A549 (cell line): ENCODE measurements around the gene KCNA10. TPM values are rescaled to one million over a fixed set of nuclear protein-coding genes. Genes with fewer than 3 reads are reported as not detected.

ENCODE experiments used
- ATAC-seq, 2 experiments: fragments of 200-7000 bp in 1 of 2; fragments of >200 bp in 1 of 2; cut with Nextera tagmentation in 1 of 2; cut with Tn5 transposase in 1 of 2; 3 replicates each; pipeline versions ENCODE4 v1.8.0 to v1.9.1; 2018 to 2020; ENCODE audit warnings: mild to moderate bottlenecking in 1 of 2, moderate library complexity in 1 of 2
- CTCF ChIA-PET: fragments of 300-600 bp; sonication (Branson Sonifier 250); formaldehyde crosslinking; extraction: SDS; loops from one replicate; lab custom pipeline; 2021; ENCODE audit warnings: antibody characterized with exemption, inconsistent platforms; lab: Yijun Ruan, JAX
- POLR2A ChIA-PET: fragments of 350-600 bp; formaldehyde crosslinking; extraction: SDS; loops from one replicate; lab custom pipeline; 2021; ENCODE audit warnings: antibody characterized with exemption, inconsistent platforms; lab: Yijun Ruan, JAX
- DNase-seq, 2 experiments: peaks; one replicate each; pipeline versions ENCODE4 v3.0.0 to v3.0.0-alpha.2; 2011 to 2016; ENCODE audit warnings: low read depth in 1 of 2, low spot score in 1 of 2
- FAIRE-seq: peaks from 2 replicates; lab custom pipeline; 2011; peaks lifted over from hg19 to GRCh38; lab: Jason Lieb, UNC
- H3K27ac ChIP-seq, 2 experiments: fragments of >200 bp; sonication (Bioruptor Twin); formaldehyde crosslinking; 3 replicates each; pipeline ENCODE4 v1.5.1; 2016 to 2017
- H3K4me1 ChIP-seq: fragments of >200 bp; sonication (Bioruptor Twin); formaldehyde crosslinking; 3 replicates; pipeline ENCODE4 v1.6.1; 2016
- H3K4me2 ChIP-seq: fragments of >200 bp; sonication (Bioruptor Twin); formaldehyde crosslinking; 3 replicates; pipeline ENCODE4 v1.6.1; 2016
- H3K4me3 ChIP-seq: fragments of >200 bp; sonication (Bioruptor Twin); formaldehyde crosslinking; 3 replicates; pipeline ENCODE4 v1.5.1; 2016
- H3K9me3 ChIP-seq: fragments of >200 bp; sonication (Bioruptor Twin); formaldehyde crosslinking; 3 replicates; pipeline ENCODE4 v1.6.1; 2016
- CBX2 ChIP-seq: fragments of 200-600 bp; sonication (generic); IDR thresholded peaks from 2 replicates; pipeline ENCODE4 v1.6.1; 2016; ENCODE audit warnings: low read depth, mild to moderate bottlenecking, borderline replicate concordance
- CBX8 ChIP-seq: fragments of 200-600 bp; sonication (generic); IDR thresholded peaks from 2 replicates; pipeline ENCODE4 v1.6.1; 2016
- CHD4 ChIP-seq: fragments of 200-600 bp; sonication (generic); IDR thresholded peaks from 2 replicates; pipeline ENCODE4 v1.6.1; 2016; ENCODE audit warnings: antibody characterized with exemption, mild to moderate bottlenecking, borderline replicate concordance
- EHF ChIP-seq: fragments of 250-450 bp; sonication (Bioruptor Pico); IDR thresholded peaks from 2 replicates; pipeline ENCODE4 v1.5.0; 2020; ENCODE audit warnings: mild to moderate bottlenecking
- EHMT2 ChIP-seq: fragments of 200-600 bp; sonication (generic); IDR thresholded peaks from 2 replicates; pipeline ENCODE4 v1.6.1; 2016; ENCODE audit warnings: antibody characterized with exemption, low read depth, mild to moderate bottlenecking, moderate library complexity
- EP300 ChIP-seq, 2 experiments: fragments of >200 bp; sonication (Bioruptor Twin); formaldehyde crosslinking; IDR thresholded peaks; 2 replicates in 1 of 2; 3 replicates in 1 of 2; pipeline ENCODE4 v1.6.1; 2016 to 2017
- FOSB ChIP-seq: fragments of 250-450 bp; sonication (Bioruptor Pico); IDR thresholded peaks from 2 replicates; pipeline ENCODE4 v1.5.0; 2020; ENCODE audit warnings: mild to moderate bottlenecking, moderate library complexity
- HDAC2 ChIP-seq: fragments of 200-600 bp; sonication (generic); IDR thresholded peaks from 2 replicates; pipeline ENCODE4 v1.6.1; 2016
- HOXB13 ChIP-seq: fragments of 250-450 bp; sonication (Bioruptor Pico); IDR thresholded peaks from 2 replicates; pipeline ENCODE4 v1.5.0; 2020; ENCODE audit warnings: low read depth, mild to moderate bottlenecking, moderate library complexity
- HOXB5 ChIP-seq: fragments of 250-450 bp; sonication (Bioruptor Pico); IDR thresholded peaks from 2 replicates; pipeline ENCODE4 v1.5.0; 2020; ENCODE audit warnings: mild to moderate bottlenecking, moderate library complexity
- KDM1A ChIP-seq: fragments of 200-600 bp; sonication (generic); IDR thresholded peaks from 2 replicates; pipeline ENCODE4 v1.6.1; 2016; ENCODE audit warnings: low read depth, mild to moderate bottlenecking
- NFE2L2 ChIP-seq: fragments of 150-350 bp; conservative IDR thresholded peaks from 2 replicates; pipeline ENCODE4 v1.6.1; 2014; ENCODE audit warnings: low read length
- POLR2AphosphoS2 ChIP-seq: conservative IDR thresholded peaks from 2 replicates; pipeline ENCODE4 v1.6.1; 2012; ENCODE audit warnings: low read length, improper control_type of control experiment, inconsistent platforms
- RAD21 ChIP-seq, 2 experiments: fragments of >200 bp in 1 of 2; sonication (Bioruptor Twin) in 1 of 2; formaldehyde crosslinking in 1 of 2; IDR thresholded peaks in 1 of 2; conservative IDR thresholded peaks in 1 of 2; 2 replicates in 1 of 2; 3 replicates in 1 of 2; pipeline ENCODE4 v1.6.1; 2012 to 2018; ENCODE audit warnings: inconsistent platforms in 1 of 2
- RARB ChIP-seq: fragments of 250-450 bp; sonication (Bioruptor Pico); IDR thresholded peaks from 2 replicates; pipeline ENCODE4 v1.8.0; 2021; ENCODE audit warnings: mild to moderate bottlenecking, moderate library complexity
- RFX5 ChIP-seq: fragments of 450-650 bp; IDR thresholded peaks from 2 replicates; pipeline ENCODE4 v1.7.1; 2014; ENCODE audit warnings: antibody characterized with exemption, mild to moderate bottlenecking, moderate library complexity
- RNF2 ChIP-seq: fragments of 200-600 bp; sonication (generic); IDR thresholded peaks from 2 replicates; pipeline ENCODE4 v1.6.1; 2016; ENCODE audit warnings: low read depth, mild to moderate bottlenecking, antibody characterized with exemption, moderate library complexity, borderline replicate concordance
- SMC3 ChIP-seq: fragments of >200 bp; sonication (Bioruptor Twin); formaldehyde crosslinking; IDR thresholded peaks from 3 replicates; pipeline ENCODE4 v1.6.1; 2018; ENCODE audit warnings: inconsistent platforms
- SREBF2 ChIP-seq: fragments of 450-650 bp; IDR thresholded peaks from 2 replicates; pipeline ENCODE4 v1.6.1; 2014; ENCODE audit warnings: mild to moderate bottlenecking, moderate library complexity
- TP53 ChIP-seq: fragments of 250-450 bp; sonication (Bioruptor Pico); IDR thresholded peaks from 2 replicates; pipeline ENCODE4 v1.5.0; 2021; ENCODE audit warnings: mild to moderate bottlenecking, moderate library complexity
- ZC3H11A ChIP-seq: fragments of 450-650 bp; IDR thresholded peaks from 2 replicates; pipeline ENCODE4 v1.6.1; 2014; ENCODE audit warnings: antibody characterized with exemption, mild to moderate bottlenecking
- ZNF302 ChIP-seq: fragments of 250-450 bp; sonication (Bioruptor Pico); IDR thresholded peaks from 2 replicates; pipeline ENCODE4 v1.9.0; 2021; ENCODE audit warnings: inconsistent platforms, mild to moderate bottlenecking, moderate library complexity
- whole genome bisulfite sequencing: methylation state at CpG from one replicate; pipeline ENCODE4 v1.1.6; 2017; ENCODE audit errors: missing lambda C conversion rate; 5-methylcytosine and 5-hydroxymethylcytosine counted together
- polyA plus RNA-seq, 4 experiments: library from polyadenylated mRNA; depleted of rRNA in 3 of 4; stranded (reverse); fragments of >200 nt; fragmentation: RNase III in 1 of 4; extraction: RNeasy Plus Mini Kit Qiagen cat#74134 plus additional on column Dnase treatment in 1 of 4; gene quantifications; 2 replicates in 3 of 4; 3 replicates in 1 of 4; pipeline ENCODE4 v1.2.3, GENCODE V29; 2011 to 2017
- TF ChIP-seq, protein P1 (sequence below): fragments of 450-650 bp; IDR thresholded peaks from 2 replicates; pipeline ENCODE4 v1.6.1; 2014; ENCODE audit warnings: antibody characterized with exemption
- TF ChIP-seq, protein P2 (sequence below): fragments of >200 bp; sonication (Bioruptor Twin); formaldehyde crosslinking; IDR thresholded peaks from 2 replicates; pipeline ENCODE4 v1.6.1; 2016

The KCNA10 gene
- polyA plus RNA-seq, 2 of the 4 experiments (the other 2 are of a cell fraction), result not detected

DNA sequence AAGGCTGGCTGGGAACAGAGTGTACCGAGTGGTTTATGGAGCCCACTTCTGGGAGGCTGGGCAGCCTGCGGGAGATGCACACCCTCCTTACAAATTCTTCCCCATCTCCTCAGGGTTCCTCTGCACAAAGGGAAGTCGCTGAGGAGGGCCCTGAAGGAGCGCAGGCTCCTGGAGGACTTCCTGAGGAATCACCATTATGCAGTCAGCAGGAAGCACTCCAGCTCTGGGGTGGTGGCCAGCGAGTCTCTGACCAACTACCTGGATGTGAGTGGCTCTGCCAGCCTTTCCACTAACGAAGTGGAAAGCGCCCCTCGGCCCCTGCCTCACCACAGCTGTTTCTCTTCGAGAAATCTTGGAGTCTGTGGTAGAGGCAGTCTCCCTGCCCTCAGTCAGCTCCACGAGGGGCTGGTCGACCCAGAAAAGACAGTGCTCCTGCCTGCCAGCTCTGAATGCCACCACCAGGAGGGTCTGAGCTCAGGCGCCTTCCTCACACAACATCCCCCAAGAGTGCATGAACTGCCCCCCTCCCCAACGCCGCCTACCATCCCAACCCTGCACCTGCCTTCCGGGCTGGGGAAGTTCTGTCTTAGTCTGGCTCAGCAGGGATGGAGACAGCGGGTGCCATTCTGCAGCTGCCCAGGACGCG is 36.2 kb downstream of the KCNA10 start:
- peaks cover 16% of the 10 kb centered on the region for H3K4me1 ChIP-seq
- ATAC-seq (no peak; a peak in 1 of 6 replicates), FAIRE-seq (no peak)
- H3K4me2 ChIP-seq, result no peak overlapping the region
- WGBS, result 73% methylated on average over 10 of the region's 18 CpGs
- POLR2A ChIA-PET, result interaction anchor here (0.8 kb wide), 1 partner anchor 144 kb away, joined by 4 read pairs; the partner anchor contains the start of gene RBM15
- TF ChIP-seq TP53 (CRISPR knock-in tag) (no peak), EHF (CRISPR knock-in tag) (no peak), ZC3H11A (no peak), RNF2 (no peak), CBX8 (no peak), CHD4 (no peak), SREBF2 (no peak), RFX5 (no peak), RARB (CRISPR knock-in tag) (no peak), HDAC2 (no peak)
- TF ChIP-seq, protein P1, sequence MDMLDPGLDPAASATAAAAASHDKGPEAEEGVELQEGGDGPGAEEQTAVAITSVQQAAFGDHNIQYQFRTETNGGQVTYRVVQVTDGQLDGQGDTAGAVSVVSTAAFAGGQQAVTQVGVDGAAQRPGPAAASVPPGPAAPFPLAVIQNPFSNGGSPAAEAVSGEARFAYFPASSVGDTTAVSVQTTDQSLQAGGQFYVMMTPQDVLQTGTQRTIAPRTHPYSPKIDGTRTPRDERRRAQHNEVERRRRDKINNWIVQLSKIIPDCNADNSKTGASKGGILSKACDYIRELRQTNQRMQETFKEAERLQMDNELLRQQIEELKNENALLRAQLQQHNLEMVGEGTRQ, result no peak
- TF ChIP-seq, all 56 proteins: peak for 0
- CTCF ChIA-PET, result interaction anchor here (0.7 to 5.6 kb wide), 4 partner anchors 9 to 170 kb away, joined by 3 to 43 read pairs (median 5); no protein-coding TSS in a partner anchor
- Histone ChIP-seq H3K9me3 (no peaks in the 10 kb centered on the region), H3K4me3 (no peak overlapping the region), H3K27ac (no peak overlapping the region)
- DNase-seq, result no peak

DNA sequence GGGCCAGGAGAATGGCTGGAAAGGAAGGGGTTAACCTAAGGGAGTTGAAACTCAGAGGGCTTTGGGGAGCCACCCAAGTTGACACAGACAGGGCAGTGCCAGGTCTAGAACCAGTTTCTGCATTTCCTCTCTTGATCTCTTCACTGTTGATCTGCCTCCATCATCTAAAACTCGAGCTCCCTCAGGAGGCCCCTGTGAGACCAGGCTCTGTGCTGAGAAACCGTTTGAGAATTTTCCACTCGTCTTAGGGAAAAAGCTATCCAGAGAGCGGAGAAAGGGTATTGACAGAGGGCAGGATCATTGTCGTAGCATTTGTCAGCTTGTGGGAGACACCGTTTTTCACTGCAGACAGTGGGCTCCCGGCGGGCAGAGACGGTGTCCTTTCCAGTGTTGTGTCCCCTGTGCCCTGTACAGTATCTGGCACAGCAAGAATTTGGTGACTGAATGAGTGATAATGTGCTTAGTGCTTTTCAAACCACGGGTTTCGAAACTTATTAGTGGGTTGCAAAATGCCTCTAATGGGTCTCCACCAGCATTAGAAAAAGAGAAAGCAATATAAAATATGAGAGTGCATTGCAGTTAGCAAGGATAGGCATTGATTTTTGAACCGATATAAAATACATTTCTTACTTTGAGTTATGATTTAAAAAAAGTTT is 36.9 kb downstream of the KCNA10 start:
- DNase-seq, result no peak
- no peak for FAIRE-seq
- no peak overlapping the region; a peak in 1 of 6 replicates for H3K27ac ChIP-seq
- no peak overlapping the region for H3K4me2 ChIP-seq
- no peak overlapping the region for H3K4me3 ChIP-seq
- TF ChIP-seq HOXB5 (CRISPR knock-in tag) (no peak), ZNF302 (CRISPR knock-in tag) (no peak), HOXB13 (CRISPR knock-in tag) (no peak), EP300 (IDR thresholded peaks at IDR 0.05) (no peak), FOSB (no peak), NFE2L2 (no peak), SMC3 (no peak), RNF2 (no peak), RAD21 (conservative IDR thresholded peaks at IDR 0.05 in 1 of 2, IDR thresholded peaks at IDR 0.05 in 1 of 2) (no peak), EHMT2 (no peak), CBX2 (no peak), KDM1A (no peak), TP53 (CRISPR knock-in tag) (no peak), POLR2AphosphoS2 (no peak)
- TF ChIP-seq, protein P2, sequence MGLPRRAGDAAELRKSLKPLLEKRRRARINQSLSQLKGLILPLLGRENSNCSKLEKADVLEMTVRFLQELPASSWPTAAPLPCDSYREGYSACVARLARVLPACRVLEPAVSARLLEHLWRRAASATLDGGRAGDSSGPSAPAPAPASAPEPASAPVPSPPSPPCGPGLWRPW, result no peak
- TF ChIP-seq, protein P1, result no peak
- WGBS, result 74% methylated on average over 12 of the region's 12 CpGs
- ChIA-PET CTCF (interaction anchor here (0.7 to 5.6 kb wide), 3 partner anchors 8 to 21 kb away, joined by 3 to 43 read pairs (median 7); no protein-coding TSS in a partner anchor), POLR2A (interaction anchor here (0.8 kb wide), 1 partner anchor 143 kb away, joined by 4 read pairs; the partner anchor contains the start of gene RBM15)
- ATAC-seq, result no peak
- no peaks in the 10 kb centered on the region for H3K9me3 ChIP-seq
- peaks cover 16% of the 10 kb centered on the region for H3K4me1 ChIP-seq
